ENCODE measurements around the gene SPATA1.

DNA sequence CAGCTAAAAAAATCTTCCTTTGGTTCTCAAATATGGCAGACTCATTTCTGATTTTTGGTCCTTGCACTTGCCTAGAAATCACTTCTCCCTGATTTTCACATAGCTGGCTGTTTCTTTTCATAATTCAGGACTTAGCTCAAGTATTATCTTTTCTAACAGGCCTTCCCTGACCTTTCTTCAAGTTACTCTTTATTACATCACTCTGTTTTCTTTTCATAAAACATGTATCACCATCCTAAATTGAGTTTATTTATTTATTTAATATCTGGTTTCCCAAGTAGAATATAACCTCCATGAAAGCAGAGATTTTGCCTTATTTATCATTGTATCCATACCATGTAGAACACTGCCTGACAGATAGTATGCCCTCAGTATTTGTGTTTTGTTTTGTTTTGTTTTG lies 18.4 kb downstream of the SPATA1 start:
- TF ChIP-seq, protein P1, sequence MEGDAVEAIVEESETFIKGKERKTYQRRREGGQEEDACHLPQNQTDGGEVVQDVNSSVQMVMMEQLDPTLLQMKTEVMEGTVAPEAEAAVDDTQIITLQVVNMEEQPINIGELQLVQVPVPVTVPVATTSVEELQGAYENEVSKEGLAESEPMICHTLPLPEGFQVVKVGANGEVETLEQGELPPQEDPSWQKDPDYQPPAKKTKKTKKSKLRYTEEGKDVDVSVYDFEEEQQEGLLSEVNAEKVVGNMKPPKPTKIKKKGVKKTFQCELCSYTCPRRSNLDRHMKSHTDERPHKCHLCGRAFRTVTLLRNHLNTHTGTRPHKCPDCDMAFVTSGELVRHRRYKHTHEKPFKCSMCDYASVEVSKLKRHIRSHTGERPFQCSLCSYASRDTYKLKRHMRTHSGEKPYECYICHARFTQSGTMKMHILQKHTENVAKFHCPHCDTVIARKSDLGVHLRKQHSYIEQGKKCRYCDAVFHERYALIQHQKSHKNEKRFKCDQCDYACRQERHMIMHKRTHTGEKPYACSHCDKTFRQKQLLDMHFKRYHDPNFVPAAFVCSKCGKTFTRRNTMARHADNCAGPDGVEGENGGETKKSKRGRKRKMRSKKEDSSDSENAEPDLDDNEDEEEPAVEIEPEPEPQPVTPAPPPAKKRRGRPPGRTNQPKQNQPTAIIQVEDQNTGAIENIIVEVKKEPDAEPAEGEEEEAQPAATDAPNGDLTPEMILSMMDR (IDR thresholded peaks at IDR 0.05; ENCODE audit: low read depth, low read length) = no peak
- no peak for TF ChIP-seq EZH2phosphoT487 (IDR thresholded peaks at IDR 0.05; ENCODE audit: low read depth)
